GM10266 (cell line): ENCODE results near the gene PAF1.

Experiments used
- DNase-seq: peaks from one replicate; pipeline ENCODE4 v3.0.0; 2012; ENCODE audit errors: extremely low spot score
- TF ChIP-seq, protein P1 (sequence below): IDR thresholded peaks from 2 replicates; pipeline ENCODE4 v1.5.1; 2012; ENCODE audit warnings: mild to moderate bottlenecking, low read depth; ENCODE audit not compliant: control insufficient read depth, insufficient read depth; ENCODE audit errors: missing control alignments

Gene PAF1

DNA sequence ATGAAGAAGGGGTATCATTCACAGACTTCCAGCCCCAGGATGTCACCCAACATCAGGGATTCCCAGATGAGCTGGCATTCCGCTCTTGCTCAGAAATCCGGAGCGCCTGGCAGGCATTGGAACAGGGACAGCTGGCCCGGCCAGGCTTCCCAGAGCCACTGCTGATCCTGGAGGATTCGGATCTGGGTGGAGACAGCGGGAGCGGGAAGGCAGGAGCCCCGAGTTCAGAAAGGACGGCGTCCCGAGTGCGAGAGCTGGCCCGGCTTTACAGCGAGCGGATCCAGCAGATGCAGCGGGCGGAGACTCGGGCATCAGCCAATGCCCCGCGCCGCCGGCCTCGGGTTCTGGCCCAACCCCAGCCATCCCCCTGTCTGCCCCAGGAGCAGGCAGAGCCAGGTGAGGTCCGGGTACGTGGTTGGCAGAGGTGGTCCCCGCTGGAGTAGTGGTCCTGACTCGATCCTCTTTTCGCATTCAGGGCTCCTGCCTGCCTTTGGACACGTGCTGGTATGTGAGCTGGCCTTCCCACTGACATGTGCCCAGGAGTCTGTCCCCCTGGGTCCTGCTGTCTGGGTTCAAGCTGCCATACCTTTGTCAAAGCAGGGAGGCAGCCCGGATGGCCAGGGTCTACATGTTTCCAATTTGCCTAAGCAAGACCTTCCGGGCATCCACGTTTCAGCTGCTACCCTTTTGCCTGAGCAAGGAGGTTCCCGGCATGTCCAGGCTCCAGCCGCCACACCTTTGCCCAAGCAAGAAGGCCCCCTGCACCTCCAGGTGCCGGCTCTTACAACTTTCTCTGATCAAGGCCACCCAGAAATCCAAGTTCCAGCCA, 32.6 kb upstream of the PAF1 start:
- no peak for DNase-seq
- TF ChIP-seq, protein P1, sequence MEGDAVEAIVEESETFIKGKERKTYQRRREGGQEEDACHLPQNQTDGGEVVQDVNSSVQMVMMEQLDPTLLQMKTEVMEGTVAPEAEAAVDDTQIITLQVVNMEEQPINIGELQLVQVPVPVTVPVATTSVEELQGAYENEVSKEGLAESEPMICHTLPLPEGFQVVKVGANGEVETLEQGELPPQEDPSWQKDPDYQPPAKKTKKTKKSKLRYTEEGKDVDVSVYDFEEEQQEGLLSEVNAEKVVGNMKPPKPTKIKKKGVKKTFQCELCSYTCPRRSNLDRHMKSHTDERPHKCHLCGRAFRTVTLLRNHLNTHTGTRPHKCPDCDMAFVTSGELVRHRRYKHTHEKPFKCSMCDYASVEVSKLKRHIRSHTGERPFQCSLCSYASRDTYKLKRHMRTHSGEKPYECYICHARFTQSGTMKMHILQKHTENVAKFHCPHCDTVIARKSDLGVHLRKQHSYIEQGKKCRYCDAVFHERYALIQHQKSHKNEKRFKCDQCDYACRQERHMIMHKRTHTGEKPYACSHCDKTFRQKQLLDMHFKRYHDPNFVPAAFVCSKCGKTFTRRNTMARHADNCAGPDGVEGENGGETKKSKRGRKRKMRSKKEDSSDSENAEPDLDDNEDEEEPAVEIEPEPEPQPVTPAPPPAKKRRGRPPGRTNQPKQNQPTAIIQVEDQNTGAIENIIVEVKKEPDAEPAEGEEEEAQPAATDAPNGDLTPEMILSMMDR = no peak

DNA sequence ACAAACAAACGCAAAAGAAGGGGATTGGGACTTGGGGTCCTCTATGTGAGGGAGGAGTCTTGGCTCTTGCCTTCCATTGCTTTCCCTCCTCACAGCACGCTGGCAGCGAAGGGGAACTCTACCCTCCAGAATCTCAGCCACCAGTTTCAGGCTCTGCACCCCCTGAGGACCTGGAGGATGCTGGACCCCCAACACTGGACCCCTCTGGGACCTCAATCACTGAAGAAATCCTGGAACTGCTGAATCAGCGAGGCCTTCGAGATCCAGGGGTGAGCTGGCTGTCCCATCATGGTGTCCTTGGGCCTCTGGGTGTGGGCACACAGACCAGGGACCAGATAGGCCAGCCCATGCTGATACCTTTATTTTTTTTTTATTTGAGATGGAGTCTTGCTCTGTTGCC, 31.1 kb upstream of the PAF1 start:
- DNase-seq = no peak
- TF ChIP-seq, protein P1 = no peak

DNA sequence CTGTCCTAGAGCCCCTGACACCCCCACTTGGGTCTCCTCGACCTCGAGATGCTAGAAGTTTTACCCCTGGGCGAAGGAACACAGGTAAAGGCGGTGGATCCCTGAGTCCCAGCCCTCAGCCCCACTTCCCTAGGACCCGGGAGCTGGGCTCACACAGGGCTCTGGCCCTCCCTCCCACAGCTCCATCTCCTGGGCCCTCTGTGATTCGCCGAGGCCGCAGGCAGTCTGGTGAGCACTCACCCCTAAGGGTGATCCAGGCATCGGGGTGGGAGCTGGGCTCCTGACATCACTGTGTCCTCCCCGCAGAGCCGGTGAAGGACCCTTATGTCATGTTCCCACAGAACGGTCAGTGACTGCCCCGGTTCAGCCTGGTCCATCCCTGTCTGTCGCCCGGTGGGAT, 29.9 kb upstream of the PAF1 start:
- TF ChIP-seq, protein P1 = no peak
- no peak for DNase-seq

DNA sequence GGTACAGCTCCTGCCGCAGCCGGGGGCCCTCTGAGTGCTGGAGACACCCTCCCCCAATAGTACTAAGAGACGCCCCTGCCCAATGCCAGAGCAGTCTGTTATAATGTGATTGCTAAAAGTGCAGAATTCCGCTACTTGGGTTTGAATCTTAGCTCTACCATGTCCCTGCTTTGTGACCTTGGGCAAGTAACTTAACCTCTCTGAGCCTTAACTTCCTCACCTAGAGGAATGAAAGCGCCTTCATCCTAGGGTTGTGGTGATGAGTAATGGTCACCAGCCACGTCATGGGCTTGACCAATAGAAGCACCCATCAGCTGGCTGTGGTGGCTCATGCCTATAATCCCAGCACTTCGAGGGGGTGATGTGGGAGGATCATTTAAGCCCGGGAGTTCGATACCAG, 28.1 kb upstream of the PAF1 start:
- TF ChIP-seq, protein P1 = no peak
- DNase-seq = no peak

DNA sequence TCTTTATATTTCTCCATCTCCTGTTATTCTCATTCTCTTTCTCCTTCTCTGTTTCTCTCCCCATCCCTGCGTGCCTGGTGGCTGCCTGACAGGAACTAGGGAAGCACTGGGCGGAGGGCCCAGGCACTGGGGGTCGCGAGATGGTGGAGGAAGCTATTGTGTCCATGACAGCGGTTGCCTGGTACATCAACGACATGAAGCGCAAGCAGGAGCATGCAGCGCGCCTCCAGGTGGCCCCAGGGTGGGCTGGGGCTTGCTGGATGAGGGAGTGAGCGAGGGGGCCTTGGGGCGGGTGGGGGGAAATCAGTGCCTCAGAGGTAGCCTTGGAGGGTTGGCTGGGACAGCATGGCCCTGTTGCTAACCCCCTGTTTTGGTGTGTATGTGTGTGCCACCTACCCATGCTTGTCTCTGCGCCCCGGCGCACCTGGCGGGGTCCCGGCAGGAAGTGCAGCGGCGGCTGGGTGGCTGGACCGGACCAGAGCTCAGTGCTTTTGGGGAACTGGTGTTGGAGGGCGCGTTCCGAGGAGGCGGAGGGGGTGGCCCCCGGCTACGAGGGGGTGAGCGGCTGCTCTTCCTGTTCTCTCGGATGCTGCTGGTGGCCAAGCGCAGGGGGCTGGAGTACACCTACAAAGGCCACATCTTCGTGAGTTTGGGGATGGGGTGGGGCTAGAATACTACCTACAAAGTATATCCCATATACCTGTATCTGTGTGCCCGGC, 26.7 kb upstream of the PAF1 start:
- no peak for DNase-seq
- TF ChIP-seq, protein P1 = no peak

DNA sequence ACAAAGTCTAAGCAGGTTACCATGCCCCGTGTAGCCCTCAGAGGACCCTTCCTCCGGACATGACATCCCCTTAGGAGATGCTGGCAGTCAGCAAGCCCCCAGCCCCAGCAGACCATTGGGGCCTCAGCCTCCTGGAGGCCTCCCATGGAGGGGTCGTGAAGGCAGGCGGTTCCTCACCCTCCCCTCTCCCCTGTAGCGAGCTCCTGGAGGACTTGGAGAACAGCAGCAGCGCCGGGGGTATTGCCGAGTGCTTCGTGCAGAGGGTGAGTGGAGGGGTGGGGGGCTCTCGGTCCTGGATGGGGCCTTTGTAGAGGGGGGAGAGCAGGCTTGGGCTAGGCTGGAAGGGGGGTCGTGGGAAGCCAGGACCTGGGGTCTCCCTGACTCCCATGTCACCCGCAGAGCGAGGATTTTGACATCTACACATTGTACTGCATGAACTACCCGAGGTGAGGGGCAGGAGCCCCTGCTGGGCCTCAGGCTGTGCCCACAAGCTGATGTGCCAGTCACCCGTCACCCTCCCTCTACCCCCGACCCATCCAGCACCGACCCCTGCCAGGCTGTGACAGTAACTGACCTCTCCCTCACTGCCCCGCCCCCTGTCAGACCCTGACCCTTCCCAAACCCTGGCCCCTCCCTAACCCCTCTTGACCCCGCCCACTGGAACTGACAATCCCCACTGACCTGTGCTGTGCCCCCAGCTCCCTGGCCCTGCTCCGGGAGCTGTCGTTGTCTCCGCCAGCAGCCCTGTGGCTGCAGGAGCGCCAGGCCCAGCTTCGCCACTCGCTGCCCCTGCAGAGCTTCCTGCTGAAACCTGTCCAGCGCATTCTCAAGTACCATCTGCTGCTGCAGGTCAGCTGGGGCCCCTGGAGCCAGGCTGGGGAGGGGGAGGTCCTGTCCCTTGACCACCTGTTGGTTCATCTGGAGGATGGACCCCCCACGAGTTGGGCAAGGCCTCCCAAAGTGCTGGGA, 25.5 kb upstream of the PAF1 start:
- DNase-seq = no peak
- TF ChIP-seq, protein P1 = no peak
